Activated CD4-positive, alpha-beta T cell treated with anti-CD3 and anti-CD28 coated beads, Interleukin-2, Interleukin-4, amounts not matched to agents 100 ng/mL and 50 ng/mL, durations not matched to agents 16 hours and 8 hours (primary cell): ENCODE data around the gene FAM72A.
"Not testable (repeated sequence)": the region's sequence is repeated elsewhere in the genome, so short reads cannot be mapped to it uniquely, and the experiment has no call there.

ENCODE experiments used
- DNase-seq: peaks from one replicate; pipeline ENCODE4 v3.0.0-alpha.2; 2020; ENCODE audit warnings: low spot score

FAM72A gene

DNA sequence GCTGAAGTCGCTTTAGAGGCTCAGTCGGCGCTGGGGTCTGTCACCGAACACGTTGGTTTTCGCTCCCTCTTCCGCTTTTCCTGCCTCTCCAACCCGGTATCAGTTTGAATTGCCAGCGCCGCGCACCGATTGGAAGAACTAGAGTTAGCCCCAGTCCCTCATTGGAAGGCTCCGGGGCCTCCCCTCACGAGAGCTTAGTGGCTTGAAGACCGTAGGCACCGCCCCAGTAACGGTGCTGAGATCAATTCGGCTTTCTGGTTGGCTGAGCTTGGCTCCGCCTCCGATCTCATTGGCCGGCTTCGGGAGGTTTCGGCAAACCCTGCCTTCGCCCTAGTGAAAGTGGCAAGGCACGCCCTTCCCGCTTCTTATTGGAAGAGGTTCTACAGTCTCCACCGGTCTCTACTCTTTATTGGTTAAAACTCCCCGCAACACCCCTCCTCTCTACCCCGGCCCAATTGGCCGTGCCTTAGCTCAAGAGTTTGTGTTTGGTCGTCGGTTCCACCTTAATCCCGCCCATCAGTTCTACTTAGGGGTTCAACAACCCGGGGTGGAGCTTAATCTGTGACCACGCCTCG, at the start of gene FAM72A:
Gene FAM72A (minus strand): TSS at position 51 of the 575 bp plus-strand sequence. CDS start 814 bp downstream, outside the sequence.
- DNase-seq = peak; percentile 99

DNA sequence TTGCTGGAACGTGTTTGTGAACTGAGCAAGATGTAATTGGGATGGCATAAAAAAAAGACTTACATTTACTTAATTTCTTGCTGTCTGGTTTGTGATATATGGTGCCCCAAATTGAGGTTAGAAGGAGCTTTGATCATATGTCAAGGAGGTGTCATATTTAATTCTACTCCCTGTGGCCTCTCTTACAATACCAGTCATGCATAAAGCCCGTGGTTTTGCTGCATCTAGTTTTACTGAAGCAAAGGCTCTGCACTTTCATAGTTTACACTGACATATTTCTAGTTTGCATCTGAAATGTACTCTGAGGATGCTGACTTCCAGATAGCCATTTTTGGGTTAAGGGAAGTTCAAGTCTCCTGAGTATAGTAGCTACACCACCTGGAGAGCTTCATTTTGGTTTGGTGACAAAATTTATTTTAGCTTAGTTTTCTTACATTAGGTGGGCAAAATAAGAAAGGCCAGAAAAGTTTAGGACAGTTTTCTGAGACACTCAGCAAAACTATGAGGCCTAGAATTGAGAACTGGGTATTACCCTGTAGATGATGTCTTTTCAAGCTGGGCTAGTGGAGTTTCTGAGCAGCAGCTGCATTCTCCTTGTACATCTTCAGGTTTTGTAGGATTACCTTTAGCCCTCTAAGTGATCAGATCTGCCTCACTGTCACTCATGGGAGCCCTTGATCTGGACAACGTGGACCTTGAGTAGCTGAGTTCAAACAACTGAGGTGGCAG, 48.5 kb upstream of the FAM72A start:
- DNase-seq = not testable (repeated sequence)

DNA sequence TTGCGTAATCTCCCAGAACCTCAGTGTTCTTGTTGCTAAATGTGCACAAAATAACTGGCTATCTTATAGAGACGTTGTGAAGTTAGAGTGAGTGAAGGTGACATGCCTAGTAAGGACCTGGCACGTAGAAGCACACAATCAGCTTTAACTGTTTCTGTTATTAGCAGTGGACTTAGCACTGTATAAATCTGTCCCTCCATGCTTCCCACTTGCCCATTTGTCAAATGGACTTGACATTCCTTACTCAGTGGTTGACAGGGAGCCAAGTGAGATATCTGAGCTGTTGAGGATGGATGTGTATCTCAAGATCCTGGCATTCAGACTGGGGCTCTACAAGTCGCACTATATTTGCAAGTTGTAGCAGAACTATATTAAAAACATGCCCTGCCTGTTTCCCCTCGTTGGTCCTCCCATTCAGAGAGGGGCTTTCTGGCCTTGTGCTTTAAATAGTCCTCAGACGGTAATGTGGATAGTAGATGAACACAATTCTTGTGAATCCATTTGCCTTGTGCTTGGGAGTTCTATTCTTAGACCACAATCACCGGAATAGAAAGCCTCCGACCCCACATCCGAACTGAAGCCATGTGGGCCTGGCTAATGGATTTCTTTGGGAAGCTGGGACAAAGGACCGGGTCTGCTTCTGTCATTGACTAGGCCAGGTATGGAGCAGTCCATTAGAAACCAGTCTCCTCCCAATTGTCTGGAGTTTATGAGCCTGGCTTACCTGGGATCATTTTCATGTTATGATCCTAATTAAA, 43.7 kb upstream of the FAM72A start:
- DNase-seq = not testable (repeated sequence)

DNA sequence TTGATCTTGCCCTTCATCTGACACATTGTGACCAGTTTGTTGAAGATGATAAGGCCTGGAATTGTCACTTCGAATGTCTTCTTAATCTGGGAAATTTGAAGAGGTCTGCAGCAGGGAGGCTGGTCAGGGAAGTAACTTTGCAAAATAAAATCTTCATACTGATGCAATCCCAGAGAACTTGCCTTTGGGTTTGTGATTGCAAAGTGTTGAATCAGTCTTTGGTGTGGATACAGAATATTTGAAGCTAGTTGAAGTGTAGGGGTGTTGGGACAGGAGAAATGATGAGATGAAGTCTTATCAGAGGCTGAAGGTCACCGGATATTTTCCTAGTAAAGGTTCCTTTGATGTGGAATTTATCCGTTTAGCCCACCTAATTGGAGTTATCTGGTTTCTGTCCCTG, 42.8 kb upstream of the FAM72A start:
- not testable (repeated sequence) for DNase-seq

DNA sequence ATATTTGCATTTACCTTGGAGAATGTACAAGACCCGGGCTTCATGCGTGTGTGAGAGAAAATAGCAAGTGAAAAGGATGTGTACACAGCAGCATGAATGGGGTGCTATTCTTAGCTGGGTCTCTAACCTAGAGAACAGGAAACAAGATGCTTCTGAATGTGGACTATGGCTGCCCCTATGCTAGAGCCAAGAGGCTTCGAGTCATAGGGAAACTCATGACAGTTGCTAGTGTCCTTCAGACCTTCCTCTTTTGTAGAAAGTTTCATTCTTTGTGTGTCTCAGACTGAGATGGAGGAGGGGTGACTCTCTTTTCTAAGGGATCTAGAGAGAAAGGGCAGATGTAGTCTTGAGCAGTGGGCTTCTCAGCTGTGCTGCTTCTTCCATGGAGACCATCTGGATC, 40.7 kb upstream of the FAM72A start:
- peak; percentile 68 for DNase-seq

DNA sequence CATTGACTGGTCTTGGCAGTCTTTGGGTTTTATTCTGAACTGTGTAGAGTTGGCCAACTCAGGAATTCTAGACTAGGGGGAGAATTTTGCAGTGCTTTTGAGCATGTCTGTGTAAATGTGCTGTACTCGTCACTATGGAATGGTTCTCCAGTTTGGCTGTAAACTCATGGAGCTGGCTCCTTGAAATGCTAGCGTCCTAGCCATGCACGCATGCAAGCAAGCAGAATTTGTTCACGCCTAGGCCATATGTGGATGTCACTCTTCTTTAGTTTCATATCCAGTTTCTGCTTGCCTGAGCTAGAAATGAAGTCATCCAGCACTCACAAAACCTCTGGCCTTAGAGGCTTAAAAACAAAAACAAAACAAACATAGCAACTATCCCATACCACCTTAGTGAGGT, 37.6 kb upstream of the FAM72A start:
- peak; percentile 15 for DNase-seq

DNA sequence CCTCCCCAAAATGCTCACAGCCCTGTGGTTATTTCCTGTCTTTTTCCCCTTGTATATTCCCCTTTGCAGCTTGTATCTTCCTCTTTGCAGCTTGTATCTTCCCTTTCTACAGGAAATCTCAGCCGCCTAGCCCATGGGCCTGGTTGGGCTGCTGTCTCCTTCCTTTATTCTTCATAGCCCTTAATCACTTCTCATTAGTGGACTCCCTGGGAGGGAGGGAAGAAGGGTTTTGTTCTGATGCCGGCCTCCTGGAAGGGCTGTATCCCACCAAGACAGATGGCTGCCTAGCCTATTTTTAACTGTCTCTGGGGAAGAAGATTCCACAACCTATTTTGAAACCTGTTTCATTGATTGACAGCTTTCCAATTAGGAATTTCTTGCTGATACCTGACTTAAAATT, 32.6 kb upstream of the FAM72A start:
- DNase-seq = not testable (repeated sequence)

DNA sequence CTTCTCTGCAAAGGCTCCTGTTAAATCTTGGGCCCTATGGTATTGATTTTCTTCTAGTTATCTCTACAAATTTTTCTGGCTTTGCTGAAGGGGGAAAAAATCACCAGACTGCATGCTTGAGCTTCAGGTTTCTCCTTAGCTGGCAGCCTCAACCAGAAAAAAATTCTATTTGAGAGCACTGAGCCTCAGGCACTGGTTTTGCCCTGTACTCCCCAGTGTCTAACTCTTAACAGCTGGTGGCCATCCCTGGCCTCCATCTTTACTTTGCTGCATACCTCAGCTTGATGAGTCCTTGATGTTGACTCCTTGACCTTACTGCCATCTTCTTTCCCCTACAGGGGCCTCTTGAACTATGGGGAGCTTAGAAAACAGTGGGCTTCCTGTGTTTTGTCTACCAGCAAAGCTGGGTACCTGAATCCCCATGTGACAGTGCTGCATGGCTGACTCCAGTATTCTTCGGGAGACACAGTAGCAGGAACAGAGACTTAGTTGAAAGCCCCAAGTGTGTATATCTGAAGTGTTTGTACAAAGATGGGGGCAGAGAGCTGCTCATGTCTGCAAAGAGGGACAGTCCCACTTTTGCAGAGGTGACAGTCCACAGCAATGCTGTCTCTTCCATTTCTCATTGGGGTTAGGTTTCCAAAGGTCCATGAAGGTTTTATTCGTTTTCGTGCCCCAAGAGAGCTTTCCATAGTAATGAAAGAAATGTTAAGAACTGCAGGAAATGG, 31.7 kb upstream of the FAM72A start:
- DNase-seq = not testable (repeated sequence)

DNA sequence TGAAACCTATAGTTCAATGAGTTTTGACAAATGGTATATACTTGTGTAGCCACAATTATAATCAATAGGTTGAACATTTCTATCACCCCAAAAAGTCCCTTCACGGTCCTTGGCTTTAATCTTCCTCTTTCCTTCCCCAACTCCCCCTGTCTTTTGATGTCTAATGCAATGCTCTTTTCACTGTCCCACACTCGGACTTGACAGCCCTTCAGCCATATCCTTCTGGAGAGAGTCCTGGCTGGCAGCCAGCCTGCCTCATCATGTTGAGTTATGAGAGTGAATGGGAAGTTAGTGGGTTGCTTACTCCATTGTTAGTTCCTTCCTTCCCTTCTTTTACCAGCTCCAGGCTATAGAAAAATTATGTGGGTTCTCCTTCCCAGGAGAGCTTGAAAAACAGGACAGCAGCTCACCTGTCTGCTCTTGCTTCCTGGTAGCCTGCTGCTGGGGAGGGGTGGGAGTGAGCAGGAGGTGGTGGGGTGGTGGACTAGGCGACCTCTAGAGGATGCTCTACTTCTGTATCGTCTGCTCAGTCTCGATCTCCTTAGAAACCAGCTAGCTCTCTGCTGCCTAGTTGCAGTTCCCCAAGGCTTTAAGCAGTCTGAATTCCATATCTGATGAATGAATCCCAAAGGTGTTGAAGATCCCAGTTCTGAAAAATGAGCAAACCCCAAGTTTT, 30.5 kb upstream of the FAM72A start:
- not testable (repeated sequence) for DNase-seq

DNA sequence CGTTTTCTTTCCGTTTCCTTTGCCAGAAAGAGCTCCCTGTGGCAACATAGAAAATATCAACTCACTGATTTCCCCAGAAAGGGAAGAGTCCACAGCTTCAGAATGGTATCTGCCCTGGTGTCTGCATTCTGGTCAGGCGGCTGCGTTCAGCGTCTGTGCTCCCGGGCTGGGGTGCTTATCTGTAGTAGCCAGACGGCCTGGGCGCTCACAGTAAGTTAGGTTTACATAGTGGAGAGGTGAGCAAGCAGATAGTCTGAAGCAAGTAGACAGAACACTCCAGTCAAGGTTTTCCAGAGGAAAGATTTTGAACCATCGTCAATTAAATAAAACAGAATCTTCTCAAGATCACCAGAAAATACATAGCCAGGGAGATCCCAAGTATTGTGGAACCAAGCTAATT, 29.4 kb upstream of the FAM72A start:
- not testable (repeated sequence) for DNase-seq

DNA sequence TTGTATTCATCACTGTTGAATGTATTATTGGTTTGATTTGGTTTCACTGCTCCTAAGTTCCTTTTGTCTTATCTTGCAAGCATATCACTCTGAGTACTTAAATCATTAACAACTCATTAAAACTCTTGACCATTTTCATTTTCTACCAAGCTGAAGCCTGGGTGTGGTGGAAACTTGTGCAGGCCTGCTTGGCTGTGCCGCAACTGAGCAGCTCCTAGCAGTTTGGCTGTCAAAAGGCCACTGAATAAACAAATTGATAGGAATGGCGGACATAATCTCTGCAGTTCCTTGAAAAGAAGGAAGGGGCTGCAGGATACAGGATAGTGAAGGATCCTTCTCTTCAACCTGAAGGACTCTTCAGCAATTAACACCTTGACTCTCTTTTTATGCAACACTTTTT, 26.6 kb upstream of the FAM72A start:
- DNase-seq = not testable (repeated sequence)

DNA sequence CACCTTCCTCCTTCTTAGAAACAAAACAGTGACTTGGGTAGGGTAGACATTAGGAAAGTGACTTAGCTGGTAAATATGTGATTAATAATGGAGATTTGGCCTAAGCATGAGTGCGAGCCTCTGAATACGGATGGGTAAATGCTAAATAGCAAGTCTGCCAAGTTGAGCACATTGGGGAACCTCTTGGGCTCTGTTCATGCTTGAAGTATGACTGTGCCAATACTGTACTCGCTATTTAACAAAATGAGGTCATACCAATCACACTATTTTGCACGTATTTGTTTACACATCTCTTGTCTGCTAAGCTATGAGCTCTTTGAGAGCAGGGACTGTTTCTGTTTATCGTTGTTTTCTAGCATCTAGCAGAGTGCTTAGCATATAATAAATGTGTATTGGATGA, 24.2 kb upstream of the FAM72A start:
- not testable (repeated sequence) for DNase-seq

DNA sequence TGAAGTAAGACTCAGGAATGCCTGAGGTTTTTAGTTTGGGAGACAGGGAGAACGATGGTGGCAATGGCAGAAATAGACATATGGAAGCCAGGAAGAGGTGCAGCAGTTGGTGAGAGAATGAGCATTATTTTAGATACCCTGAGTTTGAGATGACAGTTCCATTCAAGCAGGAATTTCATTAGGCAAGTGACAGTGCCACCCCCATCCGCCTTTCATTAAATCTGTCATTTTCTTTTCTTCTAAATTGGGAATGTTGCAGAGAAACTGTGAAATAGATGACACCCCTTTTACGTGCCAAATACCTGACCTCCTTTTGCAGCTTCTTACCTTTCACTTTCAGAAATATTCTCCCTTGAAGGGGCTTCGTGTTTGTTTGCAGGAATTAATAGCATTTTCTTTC, 22.7 kb upstream of the FAM72A start:
- not testable (repeated sequence) for DNase-seq

DNA sequence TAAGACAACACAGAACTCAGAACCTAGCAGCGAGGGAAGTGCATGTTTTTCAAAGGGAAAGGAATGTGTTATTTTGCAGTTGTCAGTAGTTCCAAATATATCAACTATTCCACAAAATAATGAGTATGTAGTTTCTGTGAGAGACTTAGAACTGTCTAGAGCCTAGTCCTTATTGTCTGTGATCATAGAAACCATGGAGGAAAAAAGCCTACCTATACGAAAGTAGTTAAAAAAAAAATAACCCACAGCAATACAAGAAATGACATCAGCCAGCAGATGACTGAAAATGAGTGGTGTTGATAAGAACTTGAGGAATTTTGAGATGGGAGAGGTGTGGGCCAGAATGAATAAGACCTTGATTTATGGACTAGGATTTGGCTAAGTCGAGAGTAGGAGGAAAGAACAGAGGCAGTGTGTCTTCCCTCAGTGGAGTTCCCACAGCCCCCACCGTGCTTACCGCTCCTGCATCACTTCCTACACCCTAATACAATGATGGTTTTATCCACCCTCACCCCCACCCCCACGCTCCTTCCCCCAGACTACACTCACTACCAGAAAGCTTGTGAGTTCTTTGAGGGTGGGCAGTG, 21.6 kb upstream of the FAM72A start:
- not testable (repeated sequence) for DNase-seq

DNA sequence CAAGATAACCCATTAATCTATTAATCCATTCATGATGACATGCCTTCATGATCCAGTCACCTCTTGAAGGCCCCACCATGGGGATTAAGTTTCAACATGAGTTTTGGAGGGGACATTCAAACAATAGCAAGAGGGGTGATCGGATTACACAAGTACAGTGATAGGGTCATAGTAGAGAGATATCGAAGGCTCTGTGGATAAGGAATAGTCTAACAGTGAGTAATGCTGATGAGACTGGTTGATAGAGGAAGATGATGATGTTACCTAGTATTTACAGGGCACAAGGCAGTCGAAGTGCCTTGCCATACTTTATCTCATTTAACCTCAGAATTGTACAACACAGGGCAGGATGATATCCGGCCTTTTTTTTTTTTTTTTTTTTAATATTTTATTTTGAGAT, 18.9 kb upstream of the FAM72A start:
- DNase-seq = not testable (repeated sequence)

DNA sequence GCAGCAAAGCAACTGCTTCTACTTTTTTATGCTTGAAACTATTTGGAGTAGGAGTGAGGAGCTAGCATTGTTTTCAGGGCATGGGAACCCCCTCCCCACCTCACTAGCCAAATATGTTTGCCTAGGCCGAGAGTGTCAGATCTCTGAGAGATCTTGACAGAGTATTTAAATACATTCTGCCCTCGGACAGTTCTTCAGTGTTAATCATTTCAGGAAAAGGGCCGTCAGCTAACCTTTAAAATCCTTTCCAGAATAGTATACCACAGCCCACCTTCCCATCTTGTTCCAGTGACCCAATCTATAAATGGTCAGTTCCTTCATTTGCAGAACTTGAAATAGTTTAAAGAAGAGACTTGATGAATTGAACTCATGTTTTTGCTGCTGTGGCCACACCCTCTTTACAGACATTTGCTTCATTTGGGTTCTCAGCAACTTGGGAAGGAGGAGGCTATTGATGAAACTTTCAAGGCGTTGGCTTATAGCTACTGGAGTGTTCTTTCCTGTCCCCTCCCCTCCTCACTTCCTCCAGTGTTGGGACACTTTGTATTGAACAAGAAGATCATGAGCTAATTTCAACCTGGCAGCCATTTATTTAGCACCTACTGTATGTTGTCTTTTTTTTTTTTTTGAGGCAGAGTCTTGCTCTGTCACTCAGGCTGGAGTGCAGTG, 17.8 kb upstream of the FAM72A start:
- not testable (repeated sequence) for DNase-seq

DNA sequence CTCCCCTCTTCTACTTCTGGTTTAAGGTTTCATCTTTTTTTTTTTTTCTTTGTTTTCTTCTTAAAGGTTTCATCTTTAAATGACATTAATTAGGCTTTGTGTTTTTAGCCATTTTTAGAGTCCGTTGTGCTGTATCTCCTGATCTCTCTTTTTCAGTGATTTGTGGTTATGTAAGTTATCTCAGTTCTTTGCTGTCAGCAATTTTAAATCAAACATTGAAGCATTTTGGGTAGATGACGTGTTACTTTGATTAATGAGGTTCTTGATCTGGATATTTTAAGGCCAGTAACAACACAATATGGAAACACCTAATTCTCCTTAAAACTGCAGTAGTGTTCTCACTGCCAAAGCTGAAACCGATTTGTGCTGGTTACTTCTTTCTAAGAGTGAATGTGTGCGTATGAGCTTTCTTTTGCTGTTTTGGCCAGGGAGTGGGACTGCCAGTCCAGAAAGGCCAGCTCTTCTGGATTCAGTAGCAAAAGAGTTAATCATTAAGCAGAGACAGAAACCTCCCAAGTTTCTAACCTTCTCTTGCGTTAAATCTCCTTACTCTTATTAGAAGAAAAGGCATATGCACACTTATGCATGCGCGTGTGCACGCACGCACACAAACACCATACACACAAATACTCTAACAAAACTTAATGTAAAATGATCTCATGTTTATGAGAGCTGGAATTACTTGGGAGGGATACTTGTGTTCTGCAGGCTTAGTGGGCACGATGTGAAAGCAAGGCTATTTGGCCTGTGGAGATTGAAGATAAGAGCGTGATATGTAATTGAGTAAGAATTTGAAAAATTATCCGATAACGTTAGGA, 17.1 kb upstream of the FAM72A start:
- not testable (repeated sequence) for DNase-seq

DNA sequence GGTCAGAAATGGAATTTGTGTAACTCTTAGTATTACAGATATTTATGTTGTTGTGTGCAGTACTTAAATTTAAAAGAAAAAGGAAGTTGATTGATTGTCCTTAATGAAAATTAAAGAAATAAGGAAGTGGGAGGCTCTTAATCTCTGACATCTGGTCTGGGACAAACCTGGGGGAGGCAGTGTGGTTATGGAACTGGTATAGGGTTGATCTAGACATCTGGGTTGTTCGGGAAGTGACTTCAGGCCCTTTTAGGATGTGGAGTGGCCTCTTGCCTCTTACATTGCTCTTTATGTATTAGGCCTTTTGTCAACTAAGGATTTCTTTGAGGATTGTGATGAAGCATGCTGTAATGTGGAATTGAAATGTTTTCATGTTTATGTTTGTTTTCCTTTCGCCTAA, 16.1 kb upstream of the FAM72A start:
- not testable (repeated sequence) for DNase-seq

DNA sequence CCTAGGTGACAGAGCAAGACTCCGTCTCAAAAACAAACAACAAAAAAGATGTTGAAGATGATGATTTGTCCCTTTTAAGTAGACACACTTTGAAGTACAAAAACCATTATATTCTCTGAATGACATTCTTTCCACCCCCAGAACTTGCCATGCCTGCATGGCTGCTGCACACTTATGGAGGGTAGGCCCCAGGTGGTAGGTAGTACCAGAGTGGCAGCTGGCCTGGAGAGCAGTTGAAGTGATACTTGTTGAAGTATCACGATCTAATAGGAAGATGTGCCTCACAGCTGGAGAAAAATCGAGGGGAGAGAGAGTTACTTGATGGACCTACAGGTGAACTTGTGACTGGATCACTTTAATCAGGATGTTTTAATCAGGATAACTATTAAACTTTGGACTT, 15.6 kb upstream of the FAM72A start:
- not testable (repeated sequence) for DNase-seq
